ENCODE results near the gene CIDEB. TPM values are rescaled to one million over a fixed set of nuclear protein-coding genes. Genes with fewer than 3 reads are reported as not detected.

The CIDEB gene
- total and polyA plus RNA-seq, 2 of the 4 experiments (the other 2 are of a cell fraction): under 0.01 to 0.19 TPM

GRCh38 chr14:24315243-24315806, 7.5 kb upstream of the CIDEB start:
- no peak overlapping the region for H3K18ac ChIP-seq (ENCODE audit: low read depth, low read length)
- no peak overlapping the region for H4K8ac ChIP-seq (ENCODE audit: low read depth in 2 of 2, low read length in 2 of 2)
- H2AK5ac ChIP-seq (ENCODE audit: low read depth, low read length): no peak overlapping the region
- no peak overlapping the region for H2AK9ac ChIP-seq (replicated peaks; ENCODE audit: low read depth, low read length, poor library complexity)
- H3K9me1 ChIP-seq (ENCODE audit: insufficient read depth, low read length): peaks cover 9% of the 10 kb centered on the region
- H4K5ac ChIP-seq (ENCODE audit: low read depth, low read length): no peak overlapping the region
- no peak overlapping the region for H3K9ac ChIP-seq (ENCODE audit: low read depth, low read length)
- DNase-seq (no peak), ATAC-seq (ENCODE audit: low read depth) (no peak)
- TF ChIP-seq MXI1 (IDR thresholded peaks at IDR 0.05; ENCODE audit: borderline replicate concordance, low read depth, low read length): no peak
- no peak for TF ChIP-seq BHLHE40 (IDR thresholded peaks at IDR 0.05; ENCODE audit: low read depth, low read length)
- no peak for TF ChIP-seq MAZ (IDR thresholded peaks at IDR 0.05; ENCODE audit: borderline replicate concordance, low read depth, low read length)
- TF ChIP-seq NFE2L2 (IDR thresholded peaks at IDR 0.05; ENCODE audit: low read depth, low read length): no peak
- TF ChIP-seq FOS (IDR thresholded peaks at IDR 0.05; ENCODE audit: low read depth, low read length): no peak
- H3K4me3 ChIP-seq (ENCODE audit: insufficient read depth, low read depth, low read length): no peak overlapping the region
- no peaks in the 10 kb centered on the region for H3K79me1 ChIP-seq (ENCODE audit: low read depth in 1 of 2, low read length in 2 of 2)
- H3K36me3 ChIP-seq (ENCODE audit: control insufficient read depth, insufficient read depth, low read length): no peaks in the 10 kb centered on the region
- no peak overlapping the region for H3K14ac ChIP-seq (replicated peaks; ENCODE audit: low read depth, low read length)
- H3K4me2 ChIP-seq (ENCODE audit: low read depth, low read length): no peak overlapping the region
- H2BK15ac ChIP-seq (ENCODE audit: low read depth, low read length): no peak overlapping the region
- in situ Hi-C loops (cut with MboI; ENCODE audit: low sequenced_read_pairs): no loop called here
- WGBS, 2 experiments (ENCODE audit: extremely low coverage in 2 of 2, insufficient read length in 1 of 2): 82% methylated on average over 3 of the region's 10 CpGs; no CpG with 5 or more reads in 1 of the 2 experiments
- no peak overlapping the region for H3K4ac ChIP-seq (ENCODE audit: low read depth, low read length)
- dilution Hi-C loops (cut with HindIII; ENCODE audit: low sequenced_read_pairs, unreplicated experiment): no loop called here
- ChIA-PET POLR2A (ENCODE audit: unreplicated experiment) (no interaction called here), CTCF (interaction anchor here (0.6 kb wide), 1 partner anchor 69 kb away, joined by 4 read pairs; no protein-coding TSS in a partner anchor)
- no peak overlapping the region for H3K27ac ChIP-seq (ENCODE audit: insufficient read depth, low read length)
- peaks cover 7% of the 10 kb centered on the region; the same call in 1 of the 2 replicates for H3K4me1 ChIP-seq (ENCODE audit: control insufficient read depth, insufficient read depth, low read length)
- no peaks in the 10 kb centered on the region for H3K9me3 ChIP-seq (ENCODE audit: control insufficient read depth, insufficient read depth, low read length)
- H2BK20ac ChIP-seq (ENCODE audit: low read depth, low read length): no peak overlapping the region
- peaks cover 33% of the 10 kb centered on the region for H3K27me3 ChIP-seq (ENCODE audit: control insufficient read depth, insufficient read depth, low read length)
- no peak overlapping the region for H3K56ac ChIP-seq (ENCODE audit: extremely low read depth, insufficient read depth, low read length)
- no TSS peak for BruUV-seq (replicated peaks)
- H4K20me1 ChIP-seq (ENCODE audit: insufficient read depth, low read length): no peaks in the 10 kb centered on the region; the same call in 1 of the 2 replicates
- intact Hi-C loops (cut with micrococcal nuclease): no loop called here
- no peak overlapping the region for H2AFZ ChIP-seq (replicated peaks; ENCODE audit: low read length, poor library complexity)
- H2BK5ac ChIP-seq (ENCODE audit: low read depth, low read length, poor library complexity, severe bottlenecking): no peak overlapping the region
- H3K23ac ChIP-seq (ENCODE audit: low read depth, low read length): no peak overlapping the region
- H2BK120ac ChIP-seq (ENCODE audit: low read depth, low read length): no peak overlapping the region
- no peak overlapping the region for H4K91ac ChIP-seq (ENCODE audit: insufficient read depth, low read depth, low read length)
